Skeletal muscle tissue (tissue), 4 donors: Measurements from ENCODE around the gene CREM. TPM values are rescaled to one million over a fixed set of nuclear protein-coding genes. Genes with fewer than 3 reads are reported as not detected.
A peak's percentile ranks its signal among the peaks of the same experiment; 100 is the strongest.

ENCODE experiments used
- H3K27ac ChIP-seq: one replicate; pipeline ENCODE4 v1.7.0; 2013; ENCODE audit warnings: mild to moderate bottlenecking, low read depth, low read length, inconsistent platforms
- H3K27me3 ChIP-seq, 3 donors: one replicate each; pipeline ENCODE4 v1.7.0; 2013; ENCODE audit warnings: low read length in 3 of 3; ENCODE audit not compliant: control insufficient read depth in 3 of 3, insufficient read depth in 3 of 3
- H3K36me3 ChIP-seq, 3 donors: one replicate each; pipeline ENCODE4 v1.7.0; 2013; ENCODE audit warnings: low read length in 3 of 3; ENCODE audit not compliant: control insufficient read depth in 3 of 3, insufficient read depth in 3 of 3
- H3K4me1 ChIP-seq, 3 donors: one replicate each; pipeline ENCODE4 v1.7.0; 2013; ENCODE audit warnings: low read length in 3 of 3, mild to moderate bottlenecking in 3 of 3; ENCODE audit not compliant: control insufficient read depth in 3 of 3, insufficient read depth in 3 of 3
- H3K4me3 ChIP-seq, 3 donors: one replicate each; pipeline ENCODE4 v1.7.0; 2013; ENCODE audit warnings: low read length in 3 of 3
- H3K9ac ChIP-seq, 3 donors: one replicate each; pipeline ENCODE4 v1.7.0; 2013; ENCODE audit warnings: low read length in 3 of 3, mild to moderate bottlenecking in 3 of 3, moderate library complexity in 2 of 3, low read depth in 1 of 3
- H3K9me3 ChIP-seq, 3 donors: one replicate each; pipeline ENCODE4 v1.7.0; 2013; ENCODE audit warnings: low read length in 3 of 3; ENCODE audit not compliant: control insufficient read depth in 3 of 3
- total RNA-seq: library from RNA; depleted of rRNA; stranded (reverse); fragments of >200 nt; gene quantifications from one replicate; pipeline ENCODE4 v1.2.3, GENCODE V29; 2014
- donor health status: Osteomylitis.

CREM gene
- total RNA-seq, 1 donor from 2014 or later = 21.4 TPM

DNA sequence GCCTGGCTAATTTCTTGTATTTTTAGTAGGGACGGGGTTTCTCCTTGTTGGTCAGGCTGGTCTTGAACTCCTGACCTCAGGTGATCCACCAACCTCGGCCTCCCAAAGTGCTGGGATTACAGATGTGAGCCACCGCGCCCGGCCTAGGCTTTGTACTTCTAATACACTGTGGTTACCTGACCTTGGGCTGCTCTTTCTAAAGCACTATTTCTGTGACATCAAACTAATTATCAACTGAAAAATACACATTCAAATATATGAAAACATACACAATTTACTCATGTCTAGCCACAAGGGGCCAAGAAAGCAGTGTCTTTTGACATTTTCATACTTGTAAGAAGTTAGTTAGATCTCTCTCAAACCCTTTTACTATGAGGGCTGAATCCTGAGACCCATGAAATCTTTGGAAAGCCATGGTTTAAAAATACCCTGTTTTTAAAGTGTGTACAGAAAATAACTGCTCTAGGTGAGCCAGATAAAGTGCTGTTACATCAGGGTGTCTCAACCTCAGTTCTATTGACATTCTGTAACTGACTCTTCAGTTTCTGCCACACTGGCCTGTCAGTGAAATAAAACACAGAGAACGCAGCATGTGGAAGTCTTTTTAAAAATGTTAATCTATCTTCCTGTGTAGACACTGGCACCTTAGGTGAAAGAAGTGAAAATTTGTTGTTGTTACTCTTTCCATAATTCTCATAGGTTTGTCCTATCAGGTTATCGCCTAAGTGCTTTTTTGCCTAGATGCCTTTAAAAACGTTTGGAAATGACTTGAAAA is 58.8 kb downstream of the CREM start:
- Histone ChIP-seq H3K4me3 (no peak overlapping the region), H3K4me1 (no peaks in the 10 kb centered on the region), H3K27ac (no peak overlapping the region), H3K27me3 (no peaks in the 10 kb centered on the region), H3K36me3 (no peaks in the 10 kb centered on the region), H3K9ac (no peak overlapping the region), H3K9me3 (no peaks in the 10 kb centered on the region)

DNA sequence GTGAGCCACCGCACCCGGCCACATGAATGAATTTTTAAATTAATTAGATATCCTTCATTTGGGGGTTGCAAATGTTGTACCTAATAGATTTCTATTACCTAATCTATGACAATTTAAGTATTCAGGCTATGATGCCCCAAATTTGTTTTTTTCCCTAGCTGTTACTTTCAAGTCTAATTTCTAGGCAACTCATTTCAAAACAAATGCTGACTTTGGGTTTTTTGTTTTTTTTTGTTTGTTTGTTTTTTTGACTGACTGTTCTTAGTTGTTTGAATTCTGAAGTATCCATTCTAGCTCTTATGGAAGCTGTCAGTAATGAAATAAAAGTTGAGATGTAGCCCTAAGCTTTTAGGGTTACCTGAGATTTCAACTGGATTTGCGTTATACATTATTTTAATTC is 62.3 kb downstream of the CREM start:
- Histone ChIP-seq H3K27ac (no peak overlapping the region), H3K4me1 (peaks cover 0 to 6% (median 0%) of the 10 kb centered on the region in 3 donors), H3K9ac (no peak overlapping the region), H3K27me3 (no peaks in the 10 kb centered on the region), H3K4me3 (no peak overlapping the region), H3K9me3 (no peaks in the 10 kb centered on the region), H3K36me3 (no peaks in the 10 kb centered on the region)

- no peak overlapping the region for H3K9ac ChIP-seq
- H3K27me3 ChIP-seq = no peaks in the 10 kb centered on the region
- H3K27ac ChIP-seq = peak overlapping the region; percentile 58
- H3K9me3 ChIP-seq = no peaks in the 10 kb centered on the region
- no peak overlapping the region for H3K4me3 ChIP-seq
- peaks cover 0 to 17% (median 2%) of the 10 kb centered on the region in 3 donors for H3K4me1 ChIP-seq
- H3K36me3 ChIP-seq = no peaks in the 10 kb centered on the region
Measured at GRCh38 chr10:35191523-35191922, 64.9 kb downstream of the CREM start.

GRCh38 chr10:35192645-35193249 is 66.1 kb downstream of the CREM start:
- Histone ChIP-seq H3K36me3 (no peaks in the 10 kb centered on the region), H3K4me3 (no peak overlapping the region), H3K9ac (no peak overlapping the region), H3K27me3 (no peaks in the 10 kb centered on the region), H3K27ac (no peak overlapping the region), H3K9me3 (no peaks in the 10 kb centered on the region), H3K4me1 (peaks cover 0 to 17% (median 2%) of the 10 kb centered on the region in 3 donors)

DNA sequence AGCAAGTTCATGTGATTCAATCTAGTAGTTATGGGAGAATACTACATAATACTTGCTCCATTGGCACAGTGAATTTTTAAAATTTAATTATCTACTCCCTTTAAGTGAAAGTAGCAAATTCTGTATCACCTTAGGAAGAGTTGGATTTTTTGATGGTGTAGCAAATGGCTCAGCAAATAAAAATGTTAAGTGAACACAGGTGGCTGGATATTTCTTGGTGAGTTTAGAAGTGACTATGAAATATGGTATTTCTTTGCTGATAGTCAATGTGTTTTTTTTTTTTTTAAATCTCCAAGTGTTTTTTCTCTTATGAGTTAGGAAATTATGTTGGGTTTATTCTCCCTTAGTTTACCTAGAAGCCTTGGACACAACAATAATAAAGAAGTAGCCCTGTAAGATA is 67.8 kb downstream of the CREM start:
- Histone ChIP-seq H3K4me1 (peaks cover 0 to 17% (median 2%) of the 10 kb centered on the region in 3 donors), H3K27ac (no peak overlapping the region), H3K9me3 (no peaks in the 10 kb centered on the region)

GRCh38 chr10:35194906-35195305 is 68.3 kb downstream of the CREM start:
- peak overlapping the region; percentile 94 for H3K27ac ChIP-seq
- H3K9ac ChIP-seq = peak overlapping the region in 2 of 3 donors; percentile 75 to 84
- H3K36me3 ChIP-seq = no peaks in the 10 kb centered on the region
- H3K4me1 ChIP-seq = peaks cover 0 to 17% (median 2%) of the 10 kb centered on the region in 3 donors
- H3K27me3 ChIP-seq = no peaks in the 10 kb centered on the region
- no peaks in the 10 kb centered on the region for H3K9me3 ChIP-seq
- H3K4me3 ChIP-seq = peak overlapping the region in 2 of 3 donors; percentile 72 to 75

More for the DNA sequence above, 67.8 kb downstream of the CREM start:
- Histone ChIP-seq H3K36me3 (no peaks in the 10 kb centered on the region), H3K9ac (no peak overlapping the region), H3K4me3 (no peak overlapping the region), H3K27me3 (no peaks in the 10 kb centered on the region)

DNA sequence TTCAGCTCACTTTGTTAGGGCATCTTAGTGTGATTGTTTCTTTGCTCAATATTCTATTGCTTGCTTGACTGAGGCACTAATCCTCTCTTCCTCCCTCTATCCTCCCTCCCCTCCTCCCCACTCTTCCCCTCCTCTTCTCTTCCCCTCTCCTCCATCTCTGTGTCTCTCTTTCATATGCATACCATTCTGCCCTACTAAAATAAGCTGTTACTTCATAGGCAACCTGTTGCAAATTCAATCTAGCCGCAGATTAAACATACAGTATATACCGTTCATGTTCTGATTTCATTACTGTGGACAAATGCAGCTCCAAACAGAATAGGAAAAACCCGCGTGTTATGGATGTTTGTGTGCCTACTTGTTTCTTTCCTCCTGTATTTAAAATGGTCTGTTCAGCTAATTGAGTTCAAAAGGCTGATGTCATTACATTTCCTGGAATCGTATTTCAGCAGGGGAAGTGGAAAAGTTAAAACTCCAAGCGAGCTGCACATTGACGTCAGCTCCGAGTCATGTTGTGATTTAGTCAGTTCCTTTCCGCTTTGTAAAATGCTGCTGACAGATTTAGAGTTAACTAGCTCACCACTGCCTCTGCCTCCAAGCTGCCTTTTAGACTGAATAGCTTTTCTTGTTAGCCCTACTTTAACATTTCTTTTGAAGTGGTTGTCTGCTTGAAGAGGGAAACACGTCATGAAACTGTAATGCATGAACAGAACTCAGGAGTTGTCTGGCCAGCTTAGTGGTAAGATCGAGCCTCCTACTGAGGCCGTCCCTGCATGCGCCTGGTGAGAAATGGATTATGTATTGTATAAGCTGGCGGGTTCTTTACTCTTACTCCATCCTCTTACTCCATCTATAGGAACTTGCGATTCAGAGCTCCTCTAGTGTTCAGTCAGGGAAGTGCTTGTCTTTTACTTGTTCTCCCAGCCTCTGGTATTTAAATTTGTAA is 69.0 kb downstream of the CREM start:
- Histone ChIP-seq H3K9me3 (no peaks in the 10 kb centered on the region), H3K36me3 (no peaks in the 10 kb centered on the region), H3K27ac (peak overlapping the region; percentile 94), H3K4me1 (peaks cover 0 to 17% (median 2%) of the 10 kb centered on the region in 3 donors), H3K9ac (peak overlapping the region; percentile 71 to 84 (median 75)), H3K4me3 (peak overlapping the region; percentile 72 to 75 (median 74)), H3K27me3 (no peaks in the 10 kb centered on the region)

DNA sequence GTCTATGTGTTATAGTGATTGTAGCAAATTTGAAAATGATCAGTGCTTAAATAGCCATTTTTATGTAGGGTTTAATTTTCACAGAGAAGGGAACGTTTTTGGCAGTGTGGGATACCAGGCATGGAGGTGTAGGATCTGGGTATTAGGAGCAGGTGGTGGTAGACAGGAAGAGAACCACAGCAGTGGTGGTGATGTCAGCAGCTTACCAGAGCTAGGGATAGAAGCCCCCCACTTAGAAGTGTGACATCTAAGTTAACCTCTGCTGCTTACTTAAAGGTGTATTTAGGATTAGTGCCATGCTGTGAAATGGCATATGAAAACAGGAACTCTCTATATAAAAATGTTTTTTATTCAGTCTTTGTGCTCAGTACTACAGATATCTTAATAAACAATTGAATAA is 73.8 kb downstream of the CREM start:
- Histone ChIP-seq H3K27ac (no peak overlapping the region), H3K36me3 (no peaks in the 10 kb centered on the region), H3K9ac (no peak overlapping the region), H3K4me3 (no peak overlapping the region), H3K9me3 (no peaks in the 10 kb centered on the region), H3K4me1 (peaks cover 0 to 5% (median 0%) of the 10 kb centered on the region in 3 donors), H3K27me3 (no peaks in the 10 kb centered on the region)

DNA sequence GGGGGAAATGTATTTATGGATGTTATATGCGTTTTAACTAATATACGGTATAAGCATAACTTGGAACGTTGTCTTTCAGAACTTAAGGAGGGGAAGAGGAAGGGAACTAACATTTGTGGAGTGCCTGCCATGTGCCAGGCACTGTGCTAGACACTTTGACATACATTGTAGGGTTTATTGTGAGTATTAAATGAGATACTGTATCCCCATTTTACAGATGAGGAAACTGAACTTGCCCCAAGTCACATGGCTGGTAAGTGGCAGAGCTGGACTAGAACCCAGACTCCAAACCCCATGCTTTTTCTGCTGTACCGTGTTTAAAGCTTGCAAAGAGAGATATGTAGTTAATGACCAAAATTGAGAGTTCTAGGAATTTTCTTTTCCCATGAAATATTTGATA is 74.6 kb downstream of the CREM start:
- Histone ChIP-seq H3K4me3 (no peak overlapping the region), H3K4me1 (no peaks in the 10 kb centered on the region), H3K27ac (no peak overlapping the region), H3K9ac (no peak overlapping the region), H3K36me3 (no peaks in the 10 kb centered on the region), H3K9me3 (no peaks in the 10 kb centered on the region), H3K27me3 (no peaks in the 10 kb centered on the region)
